ENCODE results near the gene KLF6. TPM values are rescaled to one million over a fixed set of nuclear protein-coding genes. Genes with fewer than 3 reads are reported as not detected.

The KLF6 gene
- total and polyA plus RNA-seq, 9 of the 15 experiments (the other 6 are each of a cell fraction or from before 2014, with no cell fraction given) = 3.2 to 23.9 (median 8.0) TPM

DNA sequence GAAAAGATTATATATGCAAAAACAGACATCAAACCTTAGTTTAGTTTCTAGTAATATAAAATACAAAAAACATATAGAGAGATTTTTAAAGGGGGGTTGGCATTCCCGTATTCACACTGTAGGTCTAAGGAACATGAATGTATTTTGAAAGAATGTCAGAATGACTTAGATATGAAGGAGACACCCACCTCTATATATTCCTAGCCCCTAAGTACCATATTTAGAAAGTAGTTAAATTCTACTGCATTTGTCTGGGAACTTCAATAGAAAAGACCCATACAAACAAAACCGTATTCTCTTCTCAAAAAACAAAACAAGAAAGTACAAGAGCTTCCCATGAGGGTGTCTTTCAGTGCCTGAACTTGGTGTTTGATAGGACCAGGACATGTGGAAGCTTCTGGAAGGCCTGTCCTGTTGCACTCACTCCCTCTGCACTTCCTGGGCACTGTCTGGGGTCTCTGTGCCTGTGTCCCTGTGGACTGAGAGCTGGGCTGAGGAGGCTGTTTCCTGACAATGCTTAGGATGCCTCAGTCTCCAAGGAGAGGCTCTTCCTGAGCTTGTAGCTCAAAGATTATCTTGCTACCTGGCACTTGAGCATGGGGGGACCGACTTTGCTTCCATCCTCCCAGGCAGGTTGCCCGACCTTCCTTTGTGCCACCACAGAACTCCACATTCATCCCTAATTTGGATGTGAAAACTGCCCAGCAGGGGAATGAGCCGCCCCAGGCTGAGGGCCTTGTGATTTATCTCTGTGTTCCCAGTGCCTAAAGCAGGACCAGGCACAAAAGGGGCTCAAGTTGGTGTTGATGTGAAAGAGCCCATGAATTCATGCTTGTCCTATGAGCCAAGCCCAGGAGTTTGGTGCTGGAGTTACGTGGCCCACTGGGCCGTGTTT is 44.4 kb upstream of the KLF6 start (continued):
- TF ChIP-seq PHF21A (IDR thresholded peaks at IDR 0.05; ENCODE audit: borderline replicate concordance, low read depth) (no peak), NCOA6 (IDR thresholded peaks at IDR 0.05) (no peak), BACH1 (tag; IDR thresholded peaks at IDR 0.05) (peak; percentile 69), GATA2 (CRISPR knock-in tag; IDR thresholded peaks at IDR 0.05) (no peak), NELFE (IDR thresholded peaks at IDR 0.05; ENCODE audit: insufficient read depth, insufficient read length) (no peak), ZNF436 (CRISPR knock-in tag; IDR thresholded peaks at IDR 0.05) (no peak), GTF2E2 (tag; IDR thresholded peaks at IDR 0.05) (0 out of 2 replicates have a peak, but pooled peaks have one; percentile 58), TBL1XR1 (IDR thresholded peaks at IDR 0.05; ENCODE audit: low read length in 2 of 2) (peak in 1 of 2 experiments; percentile 23; a peak in 1 of 4 replicates), MCM2 (IDR thresholded peaks at IDR 0.05; ENCODE audit: low read depth) (no peak), ZNF583 (CRISPR knock-in tag; IDR thresholded peaks at IDR 0.05) (peak; percentile 74; the same call in 1 of the 2 replicates), DMBX1 (CRISPR knock-in tag; IDR thresholded peaks at IDR 0.05; ENCODE audit: borderline replicate concordance) (peak; percentile 65; the same call in 1 of the 2 replicates)
- TF ChIP-seq, protein P1, sequence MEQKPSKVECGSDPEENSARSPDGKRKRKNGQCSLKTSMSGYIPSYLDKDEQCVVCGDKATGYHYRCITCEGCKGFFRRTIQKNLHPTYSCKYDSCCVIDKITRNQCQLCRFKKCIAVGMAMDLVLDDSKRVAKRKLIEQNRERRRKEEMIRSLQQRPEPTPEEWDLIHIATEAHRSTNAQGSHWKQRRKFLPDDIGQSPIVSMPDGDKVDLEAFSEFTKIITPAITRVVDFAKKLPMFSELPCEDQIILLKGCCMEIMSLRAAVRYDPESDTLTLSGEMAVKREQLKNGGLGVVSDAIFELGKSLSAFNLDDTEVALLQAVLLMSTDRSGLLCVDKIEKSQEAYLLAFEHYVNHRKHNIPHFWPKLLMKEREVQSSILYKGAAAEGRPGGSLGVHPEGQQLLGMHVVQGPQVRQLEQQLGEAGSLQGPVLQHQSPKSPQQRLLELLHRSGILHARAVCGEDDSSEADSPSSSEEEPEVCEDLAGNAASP (IDR thresholded peaks at IDR 0.05) = no peak
- TF ChIP-seq, protein P2, sequence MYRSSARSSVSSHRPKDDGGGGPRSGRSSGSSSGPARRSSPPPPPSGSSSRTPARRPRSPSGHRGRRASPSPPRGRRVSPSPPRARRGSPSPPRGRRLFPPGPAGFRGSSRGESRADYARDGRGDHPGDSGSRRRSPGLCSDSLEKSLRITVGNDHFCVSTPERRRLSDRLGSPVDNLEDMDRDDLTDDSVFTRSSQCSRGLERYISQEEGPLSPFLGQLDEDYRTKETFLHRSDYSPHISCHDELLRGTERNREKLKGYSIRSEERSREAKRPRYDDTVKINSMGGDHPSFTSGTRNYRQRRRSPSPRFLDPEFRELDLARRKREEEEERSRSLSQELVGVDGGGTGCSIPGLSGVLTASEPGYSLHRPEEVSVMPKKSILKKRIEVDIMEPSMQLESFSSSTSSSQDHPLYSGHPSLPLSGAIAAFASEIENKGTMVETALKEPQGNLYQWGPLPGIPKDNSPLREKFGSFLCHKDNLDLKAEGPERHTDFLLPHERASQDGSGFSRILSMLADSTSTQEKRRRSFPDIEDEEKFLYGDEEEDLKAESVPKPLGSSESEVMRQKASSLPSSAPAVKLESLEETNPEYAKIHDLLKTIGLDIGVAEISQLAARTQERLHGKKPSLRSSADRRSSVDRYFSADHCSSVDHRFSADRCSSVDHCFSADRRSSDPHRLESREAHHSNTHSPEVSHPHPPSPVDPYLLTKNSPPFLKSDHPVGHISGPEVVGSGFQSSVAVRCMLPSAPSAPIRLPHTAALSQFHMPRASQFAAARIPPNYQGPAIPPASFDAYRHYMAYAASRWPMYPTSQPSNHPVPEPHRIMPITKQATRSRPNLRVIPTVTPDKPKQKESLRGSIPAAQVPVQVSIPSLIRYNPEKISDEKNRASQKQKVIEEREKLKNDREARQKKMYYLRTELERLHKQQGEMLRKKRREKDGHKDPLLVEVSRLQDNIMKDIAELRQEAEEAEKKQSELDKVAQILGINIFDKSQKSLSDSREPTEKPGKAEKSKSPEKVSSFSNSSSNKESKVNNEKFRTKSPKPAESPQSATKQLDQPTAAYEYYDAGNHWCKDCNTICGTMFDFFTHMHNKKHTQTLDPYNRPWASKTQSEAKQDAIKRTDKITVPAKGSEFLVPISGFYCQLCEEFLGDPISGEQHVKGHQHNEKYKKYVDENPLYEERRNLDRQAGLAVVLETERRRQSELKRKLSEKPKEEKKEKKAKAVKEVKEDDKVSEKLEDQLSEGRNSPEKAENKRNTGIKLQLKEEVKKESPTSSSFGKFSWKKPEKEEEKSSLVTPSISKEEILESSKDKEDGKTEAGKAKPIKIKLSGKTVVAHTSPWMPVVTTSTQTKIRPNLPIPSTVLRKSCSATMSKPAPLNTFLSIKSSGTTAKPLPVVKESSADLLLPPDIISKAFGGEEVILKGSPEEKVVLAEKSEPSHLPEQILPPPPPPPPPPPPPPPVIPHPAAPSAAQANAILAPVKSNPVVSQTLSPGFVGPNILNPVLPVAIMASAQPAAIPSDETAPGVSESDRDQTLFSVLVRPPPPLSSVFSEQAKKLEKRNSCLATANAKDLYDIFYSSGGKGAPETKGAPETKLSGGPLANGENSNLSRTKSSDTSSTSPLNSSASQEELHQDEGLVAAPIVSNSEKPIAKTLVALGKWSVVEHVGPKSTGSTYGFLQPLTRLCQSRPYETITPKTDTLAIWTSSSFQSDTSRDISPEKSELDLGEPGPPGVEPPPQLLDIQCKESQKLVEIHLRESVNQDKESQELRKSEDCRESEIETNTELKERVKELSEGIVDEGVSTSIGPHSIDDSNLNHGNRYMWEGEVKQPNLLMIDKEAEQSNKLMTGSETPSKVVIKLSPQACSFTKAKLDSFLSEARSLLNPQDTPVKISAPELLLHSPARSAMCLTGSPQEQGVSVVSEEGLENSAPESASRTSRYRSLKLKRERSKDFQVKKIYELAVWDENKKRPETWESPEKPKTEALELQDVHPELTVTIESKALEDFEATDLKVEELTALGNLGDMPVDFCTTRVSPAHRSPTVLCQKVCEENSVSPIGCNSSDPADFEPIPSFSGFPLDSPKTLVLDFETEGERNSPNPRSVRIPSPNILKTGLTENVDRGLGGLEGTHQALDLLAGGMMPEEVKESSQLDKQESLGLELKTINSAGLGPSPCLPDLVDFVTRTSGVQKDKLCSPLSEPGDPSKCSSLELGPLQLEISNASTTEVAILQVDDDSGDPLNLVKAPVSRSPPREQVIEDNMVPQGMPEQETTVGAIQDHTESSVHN (IDR thresholded peaks at IDR 0.05; ENCODE audit: borderline replicate concordance in 1 of 2, low read depth in 1 of 2) = 0 out of 4 replicates have a peak, but pooled peaks of 1 of the 2 experiments have one; percentile 3
- TF ChIP-seq, protein P3, sequence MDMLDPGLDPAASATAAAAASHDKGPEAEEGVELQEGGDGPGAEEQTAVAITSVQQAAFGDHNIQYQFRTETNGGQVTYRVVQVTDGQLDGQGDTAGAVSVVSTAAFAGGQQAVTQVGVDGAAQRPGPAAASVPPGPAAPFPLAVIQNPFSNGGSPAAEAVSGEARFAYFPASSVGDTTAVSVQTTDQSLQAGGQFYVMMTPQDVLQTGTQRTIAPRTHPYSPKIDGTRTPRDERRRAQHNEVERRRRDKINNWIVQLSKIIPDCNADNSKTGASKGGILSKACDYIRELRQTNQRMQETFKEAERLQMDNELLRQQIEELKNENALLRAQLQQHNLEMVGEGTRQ (CRISPR knock-in tag; IDR thresholded peaks at IDR 0.05) = no peak
- TF ChIP-seq, protein P4, sequence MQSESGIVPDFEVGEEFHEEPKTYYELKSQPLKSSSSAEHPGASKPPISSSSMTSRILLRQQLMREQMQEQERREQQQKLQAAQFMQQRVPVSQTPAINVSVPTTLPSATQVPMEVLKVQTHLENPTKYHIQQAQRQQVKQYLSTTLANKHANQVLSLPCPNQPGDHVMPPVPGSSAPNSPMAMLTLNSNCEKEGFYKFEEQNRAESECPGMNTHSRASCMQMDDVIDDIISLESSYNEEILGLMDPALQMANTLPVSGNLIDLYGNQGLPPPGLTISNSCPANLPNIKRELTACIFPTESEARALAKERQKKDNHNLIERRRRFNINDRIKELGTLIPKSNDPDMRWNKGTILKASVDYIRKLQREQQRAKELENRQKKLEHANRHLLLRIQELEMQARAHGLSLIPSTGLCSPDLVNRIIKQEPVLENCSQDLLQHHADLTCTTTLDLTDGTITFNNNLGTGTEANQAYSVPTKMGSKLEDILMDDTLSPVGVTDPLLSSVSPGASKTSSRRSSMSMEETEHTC (IDR thresholded peaks at IDR 0.05) = no peak

All from K562 (cell line).